Measurements from ENCODE around the gene TNIP2. TPM values are rescaled to one million over a fixed set of nuclear protein-coding genes. Genes with fewer than 3 reads are reported as not detected.

The TNIP2 gene
- total and polyA plus RNA-seq, 2 of the 13 experiments (the other 11 are each of a cell fraction or from before 2014, with no cell fraction given): 25.6 to 38.0 TPM

DNA sequence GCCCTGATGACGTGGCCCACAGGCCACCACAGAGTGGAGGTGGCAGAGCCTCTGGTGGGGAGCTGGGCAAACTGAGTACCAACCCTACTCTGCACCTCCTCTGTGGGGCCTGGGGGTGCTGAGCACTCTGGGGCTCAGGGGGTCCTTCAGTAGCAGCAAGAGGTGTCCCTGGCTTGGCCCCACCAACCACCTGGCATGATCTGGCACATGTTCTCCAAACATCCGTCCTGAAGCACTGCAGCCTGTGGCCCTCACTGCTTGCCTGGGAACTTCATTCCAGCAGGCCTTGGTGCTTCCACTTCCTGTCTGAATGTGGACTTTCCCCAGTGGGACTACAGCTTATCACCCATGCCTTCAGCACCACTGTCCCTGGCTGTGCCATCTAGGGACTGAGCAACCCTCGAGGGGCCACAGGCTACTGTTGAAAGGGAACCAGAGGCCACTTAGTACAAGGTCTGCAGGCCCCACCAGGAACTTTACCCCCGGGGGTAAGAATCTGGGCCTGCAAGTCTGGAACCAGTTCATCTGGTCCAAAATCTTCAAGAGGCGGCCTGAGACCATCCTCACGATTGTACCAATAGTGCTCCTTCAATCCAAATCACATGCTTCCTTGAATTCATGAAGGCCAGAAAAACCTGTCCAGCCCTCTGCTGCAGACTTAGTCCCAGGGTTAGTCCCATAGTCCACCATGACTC, 13.2 kb downstream of the TNIP2 start:
- ChIA-PET CTCF (ENCODE audit: low intra/inter-chr PET ratio, low total read pairs) (no interaction called here), POLR2A (no interaction called here)
- DNase-seq (ENCODE audit: low spot score): no peak
- Histone ChIP-seq H3K9me3 (ENCODE audit: low read length) (no peaks in the 10 kb centered on the region), H3K9ac (ENCODE audit: insufficient read depth, low read depth, low read length) (no peak overlapping the region), H3K79me2 (ENCODE audit: insufficient read depth, low read length) (no peaks in the 10 kb centered on the region), H2AFZ (ENCODE audit: low read length) (no peak overlapping the region), H3K4me2 (ENCODE audit: low read depth, low read length) (no peak overlapping the region), H3K36me3 (replicated peaks in 1 of 2; ENCODE audit: control insufficient read depth in 1 of 2, insufficient read depth in 2 of 2, low read length in 2 of 2) (peaks cover 21 to 53% of the 10 kb centered on the region in 2 experiments), H3K4me3 (replicated peaks in 1 of 3; ENCODE audit: insufficient read depth in 1 of 3, low read depth in 2 of 3, low read length in 3 of 3) (no peak overlapping the region), H3K27me3 (ENCODE audit: control insufficient read depth in 1 of 2, insufficient read depth in 2 of 2, low read length in 2 of 2) (no peaks in the 10 kb centered on the region), H3K4me1 (ENCODE audit: insufficient read depth, low read length) (no peaks in the 10 kb centered on the region), H3K27ac (ENCODE audit: extremely low read length, insufficient read depth, low read length) (no peak overlapping the region), H4K20me1 (ENCODE audit: insufficient read depth, low read length) (no peaks in the 10 kb centered on the region)
- in situ Hi-C loops (cut with HindIII; ENCODE audit: extremely low pct_ligation_motif_present, low pct_unique_long_range_greater_than_20kb): no loop called here
- no peak for TF ChIP-seq ZNF501 (CRISPR knock-in tag; IDR thresholded peaks at IDR 0.05)
- no peak for TF ChIP-seq ZNF124 (CRISPR knock-in tag; IDR thresholded peaks at IDR 0.05)
- no peak for TF ChIP-seq PAF1 (CRISPR knock-in tag; IDR thresholded peaks at IDR 0.05)
- TF ChIP-seq, protein P1, sequence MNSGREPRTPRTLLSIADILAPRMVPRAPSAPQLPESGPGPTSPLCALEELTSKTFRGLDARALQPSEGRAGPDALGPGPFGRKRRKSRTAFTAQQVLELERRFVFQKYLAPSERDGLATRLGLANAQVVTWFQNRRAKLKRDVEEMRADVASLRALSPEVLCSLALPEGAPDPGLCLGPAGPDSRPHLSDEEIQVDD (CRISPR knock-in tag; IDR thresholded peaks at IDR 0.05; ENCODE audit: borderline replicate concordance): no peak
- TF ChIP-seq IKZF1 (IDR thresholded peaks at IDR 0.05): no peak
- no peak for TF ChIP-seq KDM5B (CRISPR knock-in tag; IDR thresholded peaks at IDR 0.05; ENCODE audit: borderline replicate concordance)
- TF ChIP-seq, protein P2, sequence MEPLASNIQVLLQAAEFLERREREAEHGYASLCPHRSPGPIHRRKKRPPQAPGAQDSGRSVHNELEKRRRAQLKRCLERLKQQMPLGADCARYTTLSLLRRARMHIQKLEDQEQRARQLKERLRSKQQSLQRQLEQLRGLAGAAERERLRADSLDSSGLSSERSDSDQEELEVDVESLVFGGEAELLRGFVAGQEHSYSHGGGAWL (CRISPR knock-in tag; IDR thresholded peaks at IDR 0.05): no peak
- TF ChIP-seq ZNF33B (CRISPR knock-in tag; IDR thresholded peaks at IDR 0.05): no peak
- TF ChIP-seq, protein P3, sequence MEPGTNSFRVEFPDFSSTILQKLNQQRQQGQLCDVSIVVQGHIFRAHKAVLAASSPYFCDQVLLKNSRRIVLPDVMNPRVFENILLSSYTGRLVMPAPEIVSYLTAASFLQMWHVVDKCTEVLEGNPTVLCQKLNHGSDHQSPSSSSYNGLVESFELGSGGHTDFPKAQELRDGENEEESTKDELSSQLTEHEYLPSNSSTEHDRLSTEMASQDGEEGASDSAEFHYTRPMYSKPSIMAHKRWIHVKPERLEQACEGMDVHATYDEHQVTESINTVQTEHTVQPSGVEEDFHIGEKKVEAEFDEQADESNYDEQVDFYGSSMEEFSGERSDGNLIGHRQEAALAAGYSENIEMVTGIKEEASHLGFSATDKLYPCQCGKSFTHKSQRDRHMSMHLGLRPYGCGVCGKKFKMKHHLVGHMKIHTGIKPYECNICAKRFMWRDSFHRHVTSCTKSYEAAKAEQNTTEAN (CRISPR knock-in tag; conservative IDR thresholded peaks at IDR 0.05): no peak
- no peak for TF ChIP-seq CREB1 (IDR thresholded peaks at IDR 0.05)
- TF ChIP-seq CREB1 (CRISPR knock-in tag; IDR thresholded peaks at IDR 0.05): no peak
- FAIRE-seq: no peak
- no TSS peak for BruUV-seq (replicated peaks)
- intact Hi-C loops (cut with micrococcal nuclease; ENCODE audit: unreplicated experiment): no loop called here
- ATAC-seq: peak; percentile 8; the same call in 2 of the 3 replicates
- WGBS (ENCODE audit: low lambda C conversion rate): 87% methylated on average over 3 of the region's 6 CpGs
